ENCODE results near the gene SCUBE3.

GRCh38 chr6:35288834-35289233 is 75.1 kb downstream of the SCUBE3 start:
- no peak for TF ChIP-seq POLR2AphosphoS5 (IDR thresholded peaks at IDR 0.05; ENCODE audit: low read depth, low read length)
- no peak for TF ChIP-seq POLR2A (IDR thresholded peaks at IDR 0.05; ENCODE audit: low read depth, low read length)
- no peak for TF ChIP-seq SPI1 (IDR thresholded peaks at IDR 0.05; ENCODE audit: low read depth, low read length)

Data from GM12891 (cell line).